Measurements from ENCODE around the gene NREP.

The NREP gene

DNA sequence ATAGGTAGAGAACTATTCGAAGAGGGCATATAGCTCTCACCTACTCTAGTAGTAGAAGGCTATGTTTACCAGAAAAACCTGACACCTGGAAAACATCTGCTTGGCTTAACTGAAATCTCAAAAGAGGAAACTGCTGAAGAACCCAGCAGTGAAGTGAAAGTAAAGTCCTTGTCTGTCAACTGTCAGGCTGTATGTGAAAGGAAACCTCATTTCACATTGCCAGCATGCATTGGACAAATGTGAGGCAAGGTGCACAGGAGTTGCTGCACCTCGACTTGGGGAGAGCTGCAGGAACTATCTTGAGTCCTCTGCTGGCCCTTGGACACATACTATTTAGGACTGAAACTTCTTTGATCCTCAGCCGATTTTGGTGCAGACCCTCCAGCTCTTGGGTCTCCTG is 53.3 kb downstream of the NREP start:
- H3K27me3 Mint-ChIP-seq = no peaks in the 10 kb centered on the region
- H3K4me3 Mint-ChIP-seq = no peak overlapping the region
- H3K4me1 Mint-ChIP-seq (ENCODE audit: low read depth) = peaks cover 10% of the 10 kb centered on the region
- H3K9me3 Mint-ChIP-seq (ENCODE audit: low read depth) = no peaks in the 10 kb centered on the region
- no peak overlapping the region for H3K27ac Mint-ChIP-seq
- no peaks in the 10 kb centered on the region for H3K36me3 Mint-ChIP-seq

GRCh38 chr5:111699976-111700375 is 57.0 kb downstream of the NREP start:
- H3K9me3 Mint-ChIP-seq (ENCODE audit: low read depth) = no peaks in the 10 kb centered on the region
- H3K4me3 Mint-ChIP-seq = no peak overlapping the region
- no peak overlapping the region for H3K27ac Mint-ChIP-seq
- H3K27me3 Mint-ChIP-seq = peaks cover 1% of the 10 kb centered on the region
- H3K36me3 Mint-ChIP-seq = no peaks in the 10 kb centered on the region
- peaks cover 10% of the 10 kb centered on the region for H3K4me1 Mint-ChIP-seq (ENCODE audit: low read depth)

DNA sequence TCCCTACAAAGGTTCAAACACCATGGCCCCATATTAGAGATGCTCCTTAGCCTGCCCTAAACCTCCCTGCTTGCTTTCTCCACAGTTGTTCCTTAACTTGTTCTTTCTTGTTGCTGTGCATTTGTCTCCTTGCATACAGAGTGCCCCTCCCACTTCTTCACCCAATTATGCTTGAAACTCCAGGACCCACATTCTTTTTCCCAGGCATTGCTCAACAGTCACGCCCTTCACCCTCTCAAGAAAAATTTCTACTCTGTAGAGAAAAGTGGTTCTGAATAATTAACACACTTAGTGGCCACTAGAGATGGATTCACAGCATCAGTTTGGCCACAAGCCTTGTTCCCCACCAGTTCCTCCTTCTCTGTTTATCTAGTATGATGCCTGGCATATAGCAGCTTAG is 57.7 kb downstream of the NREP start:
- peaks cover 1% of the 10 kb centered on the region for H3K27me3 Mint-ChIP-seq
- no peaks in the 10 kb centered on the region for H3K9me3 Mint-ChIP-seq (ENCODE audit: low read depth)
- no peak overlapping the region for H3K4me3 Mint-ChIP-seq
- no peak overlapping the region for H3K27ac Mint-ChIP-seq
- H3K4me1 Mint-ChIP-seq (ENCODE audit: low read depth) = peaks cover 10% of the 10 kb centered on the region
- no peaks in the 10 kb centered on the region for H3K36me3 Mint-ChIP-seq

GRCh38 chr5:111697881-111698757 is 58.9 kb downstream of the NREP start:
- H3K4me3 Mint-ChIP-seq = no peak overlapping the region
- no peaks in the 10 kb centered on the region for H3K36me3 Mint-ChIP-seq
- H3K9me3 Mint-ChIP-seq (ENCODE audit: low read depth) = no peaks in the 10 kb centered on the region
- peaks cover 1% of the 10 kb centered on the region for H3K4me1 Mint-ChIP-seq (ENCODE audit: low read depth)
- H3K27me3 Mint-ChIP-seq = peaks cover 1% of the 10 kb centered on the region
- no peak overlapping the region for H3K27ac Mint-ChIP-seq

DNA sequence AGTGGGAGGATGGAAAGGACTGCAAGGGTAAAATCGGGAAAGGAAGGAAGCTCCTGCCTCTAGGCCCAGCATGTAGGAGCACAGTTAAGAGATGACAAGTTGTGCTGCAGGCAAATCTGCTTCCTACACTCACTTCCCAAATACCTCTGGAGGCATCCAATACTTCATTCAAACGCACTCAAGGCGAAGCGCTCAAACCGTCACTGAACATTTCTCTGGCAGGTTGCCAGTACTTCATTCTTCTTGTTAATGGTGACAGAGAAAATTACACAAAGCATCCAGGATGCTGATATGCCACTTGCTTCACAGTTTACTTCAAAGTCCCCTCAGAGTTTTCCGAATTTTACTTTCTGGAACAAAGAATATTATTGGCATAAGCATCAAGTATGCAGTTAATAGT is 59.8 kb downstream of the NREP start:
- Mint-ChIP-seq H3K36me3 (no peaks in the 10 kb centered on the region), H3K27ac (no peak overlapping the region), H3K4me1 (ENCODE audit: low read depth) (no peaks in the 10 kb centered on the region), H3K4me3 (no peak overlapping the region), H3K9me3 (ENCODE audit: low read depth) (no peaks in the 10 kb centered on the region), H3K27me3 (peaks cover 1% of the 10 kb centered on the region)

- Mint-ChIP-seq H3K27me3 (peaks cover 1% of the 10 kb centered on the region), H3K4me1 (ENCODE audit: low read depth) (no peaks in the 10 kb centered on the region), H3K27ac (no peak overlapping the region), H3K36me3 (no peaks in the 10 kb centered on the region), H3K9me3 (ENCODE audit: low read depth) (no peaks in the 10 kb centered on the region), H3K4me3 (no peak overlapping the region)
These were observed 61.0 kb downstream of the NREP start for GRCh38 chr5:111695991-111696390.

DNA sequence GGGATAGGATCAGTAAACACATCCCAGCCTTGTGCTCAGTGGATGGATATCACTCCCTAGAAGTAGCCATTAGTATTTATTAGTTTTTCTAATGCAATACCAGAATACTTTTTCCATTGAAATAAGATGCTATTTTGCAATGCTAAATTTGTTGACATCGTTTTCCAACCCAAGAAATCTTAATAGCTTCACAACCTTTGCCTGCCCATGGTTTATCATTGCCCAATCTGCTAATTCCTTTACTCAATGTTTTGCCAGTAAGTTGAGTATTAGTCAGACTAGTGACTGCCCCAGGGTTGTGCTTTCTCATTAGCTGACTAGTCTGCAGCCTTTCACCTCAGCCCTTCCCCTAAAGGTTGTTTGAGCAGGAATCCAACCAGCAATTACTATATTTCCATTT is 62.9 kb downstream of the NREP start:
- no peaks in the 10 kb centered on the region for H3K9me3 Mint-ChIP-seq (ENCODE audit: low read depth)
- no peak overlapping the region for H3K4me3 Mint-ChIP-seq
- no peak overlapping the region for H3K27ac Mint-ChIP-seq
- H3K4me1 Mint-ChIP-seq (ENCODE audit: low read depth) = no peaks in the 10 kb centered on the region
- H3K36me3 Mint-ChIP-seq = no peaks in the 10 kb centered on the region
- H3K27me3 Mint-ChIP-seq = peaks cover 1% of the 10 kb centered on the region

GRCh38 chr5:111691914-111692313 is 65.1 kb downstream of the NREP start:
- H3K27me3 Mint-ChIP-seq = no peaks in the 10 kb centered on the region
- no peaks in the 10 kb centered on the region for H3K36me3 Mint-ChIP-seq
- no peaks in the 10 kb centered on the region for H3K4me1 Mint-ChIP-seq (ENCODE audit: low read depth)
- no peak overlapping the region for H3K27ac Mint-ChIP-seq
- no peaks in the 10 kb centered on the region for H3K9me3 Mint-ChIP-seq (ENCODE audit: low read depth)
- no peak overlapping the region for H3K4me3 Mint-ChIP-seq

- H3K36me3 Mint-ChIP-seq = no peaks in the 10 kb centered on the region
- H3K4me1 Mint-ChIP-seq (ENCODE audit: low read depth) = no peaks in the 10 kb centered on the region
- H3K27ac Mint-ChIP-seq = no peak overlapping the region
- H3K4me3 Mint-ChIP-seq = no peak overlapping the region
- no peaks in the 10 kb centered on the region for H3K9me3 Mint-ChIP-seq (ENCODE audit: low read depth)
- no peaks in the 10 kb centered on the region for H3K27me3 Mint-ChIP-seq
These were observed 65.5 kb downstream of the NREP start for GRCh38 chr5:111691508-111691907.

- Mint-ChIP-seq H3K4me3 (no peak overlapping the region), H3K27me3 (no peaks in the 10 kb centered on the region), H3K36me3 (no peaks in the 10 kb centered on the region), H3K27ac (no peak overlapping the region), H3K4me1 (ENCODE audit: low read depth) (no peaks in the 10 kb centered on the region), H3K9me3 (ENCODE audit: low read depth) (no peaks in the 10 kb centered on the region)
These were observed 67.5 kb downstream of the NREP start for GRCh38 chr5:111689357-111689935.

- H3K27me3 Mint-ChIP-seq = no peaks in the 10 kb centered on the region
- no peaks in the 10 kb centered on the region for H3K36me3 Mint-ChIP-seq
- H3K4me1 Mint-ChIP-seq (ENCODE audit: low read depth) = no peaks in the 10 kb centered on the region
- H3K9me3 Mint-ChIP-seq (ENCODE audit: low read depth) = no peaks in the 10 kb centered on the region
- no peak overlapping the region for H3K27ac Mint-ChIP-seq
- no peak overlapping the region for H3K4me3 Mint-ChIP-seq
These were observed 71.0 kb downstream of the NREP start for GRCh38 chr5:111685969-111686368.

DNA sequence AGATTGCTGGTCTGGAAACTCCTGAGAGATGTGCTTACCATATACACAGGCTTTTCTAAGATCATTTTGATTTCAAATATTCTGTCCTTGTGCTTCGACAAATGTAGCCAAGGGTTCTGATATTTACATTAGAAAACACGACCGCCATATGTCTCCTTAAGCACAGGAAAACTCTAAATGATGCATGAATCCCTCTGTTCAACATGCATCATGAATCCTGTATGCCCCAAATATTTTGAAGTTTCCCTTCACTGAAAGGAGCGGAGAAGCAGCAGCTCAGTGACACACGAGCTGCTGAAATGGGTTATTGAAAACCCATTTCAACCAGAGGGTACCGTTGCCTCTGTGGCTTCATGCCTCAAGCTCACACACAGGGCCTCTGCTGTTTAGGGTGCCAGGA is 74.4 kb downstream of the NREP start:
- Mint-ChIP-seq H3K27me3 (peaks cover 2% of the 10 kb centered on the region), H3K4me1 (ENCODE audit: low read depth) (no peaks in the 10 kb centered on the region), H3K27ac (no peak overlapping the region), H3K9me3 (ENCODE audit: low read depth) (no peaks in the 10 kb centered on the region), H3K36me3 (no peaks in the 10 kb centered on the region), H3K4me3 (no peak overlapping the region)

- Mint-ChIP-seq H3K27me3 (peaks cover 2% of the 10 kb centered on the region), H3K4me1 (ENCODE audit: low read depth) (no peaks in the 10 kb centered on the region), H3K27ac (no peak overlapping the region), H3K36me3 (no peaks in the 10 kb centered on the region), H3K9me3 (ENCODE audit: low read depth) (no peaks in the 10 kb centered on the region), H3K4me3 (no peak overlapping the region)
These were observed 74.9 kb downstream of the NREP start for GRCh38 chr5:111682121-111682520.

- no peaks in the 10 kb centered on the region for H3K36me3 Mint-ChIP-seq
- H3K27me3 Mint-ChIP-seq = peaks cover 2% of the 10 kb centered on the region
- H3K27ac Mint-ChIP-seq = no peak overlapping the region
- no peak overlapping the region for H3K4me3 Mint-ChIP-seq
- no peaks in the 10 kb centered on the region for H3K9me3 Mint-ChIP-seq (ENCODE audit: low read depth)
- no peaks in the 10 kb centered on the region for H3K4me1 Mint-ChIP-seq (ENCODE audit: low read depth)
These were observed 75.4 kb downstream of the NREP start for GRCh38 chr5:111681414-111682120.

GRCh38 chr5:111680737-111681413 is 76.1 kb downstream of the NREP start:
- Mint-ChIP-seq H3K4me1 (ENCODE audit: low read depth) (no peaks in the 10 kb centered on the region), H3K27me3 (peaks cover 2% of the 10 kb centered on the region), H3K9me3 (ENCODE audit: low read depth) (no peaks in the 10 kb centered on the region), H3K27ac (no peak overlapping the region), H3K4me3 (no peak overlapping the region), H3K36me3 (no peaks in the 10 kb centered on the region)
